Upper lobe of right lung (tissue), 1 donor: ENCODE data around the gene USP8. TPM values are rescaled to one million over a fixed set of nuclear protein-coding genes. Genes with fewer than 3 reads are reported as not detected.

Source experiments
- ATAC-seq: fragments of 200-7000 bp; cut with Tn5 transposase; one replicate; pipeline ENCODE4 v1.9.1; 2020; ENCODE audit warnings: mild to moderate bottlenecking, moderate library complexity
- DNase-seq: peaks from one replicate; pipeline ENCODE4 v3.0.0-alpha.2; 2020
- H3K27ac ChIP-seq: fragments of 200-600 bp; one replicate; pipeline ENCODE4 v1.8.0; 2022
- H3K27me3 ChIP-seq: fragments of 200-600 bp; one replicate; pipeline ENCODE4 v1.8.0; 2022; ENCODE audit warnings: mild to moderate bottlenecking
- H3K36me3 ChIP-seq: fragments of 200-600 bp; one replicate; pipeline ENCODE4 v1.8.0; 2022
- H3K4me1 ChIP-seq: fragments of 200-600 bp; one replicate; pipeline ENCODE4 v1.8.0; 2022
- H3K4me3 ChIP-seq: fragments of 200-600 bp; one replicate; pipeline ENCODE4 v1.8.0; 2022; ENCODE audit warnings: mild to moderate bottlenecking
- H3K9me3 ChIP-seq: fragments of 200-600 bp; one replicate; pipeline ENCODE4 v1.8.0; 2022
- intact Hi-C: fragments of 100-400 bp; cut with DNase I; formaldehyde crosslinking; loops from one replicate; pipeline ENCODE4 v1.11.0; 2022
- total RNA-seq: library from RNA; stranded (reverse); fragmentation: NEBNext Ultra II Directional; extraction: Animal tissue kit (Norgen Biotek cat#: 25700); gene quantifications from one replicate; pipeline ENCODE4 v1.2.1, GENCODE V29; 2021
- TF ChIP-seq, protein P1 (sequence below): fragments of 200-600 bp; IDR thresholded peaks from one replicate; pipeline ENCODE4 v1.8.0; 2022; ENCODE audit warnings: antibody characterized with exemption
- donor health status: DM: no; HTN: yes; CAD: no; lungs with severe emphysema.

The USP8 gene
- total RNA-seq, 1 donor from 2014 or later: 65.1 TPM

DNA sequence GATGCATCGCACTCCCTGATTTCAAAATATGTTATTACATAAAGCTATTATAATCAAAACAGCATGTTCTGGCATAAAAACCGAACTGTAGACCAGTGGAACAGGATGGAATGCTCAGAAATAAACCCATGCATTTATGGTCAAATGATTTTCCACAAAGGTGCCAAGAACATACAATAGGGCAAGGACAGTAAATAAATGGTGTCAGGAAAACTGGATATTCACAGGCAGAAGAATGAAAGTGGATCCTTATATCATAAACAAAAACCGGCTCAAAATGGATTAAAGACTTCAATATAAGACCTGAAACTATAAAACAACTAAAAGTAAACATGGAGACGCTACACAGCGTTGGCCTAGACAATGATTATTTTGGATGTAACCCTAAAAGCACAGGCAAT lies 99.6 kb downstream of the USP8 start:
- DNase-seq: no peak
- intact Hi-C loops: no loop called here
- TF ChIP-seq, protein P1, sequence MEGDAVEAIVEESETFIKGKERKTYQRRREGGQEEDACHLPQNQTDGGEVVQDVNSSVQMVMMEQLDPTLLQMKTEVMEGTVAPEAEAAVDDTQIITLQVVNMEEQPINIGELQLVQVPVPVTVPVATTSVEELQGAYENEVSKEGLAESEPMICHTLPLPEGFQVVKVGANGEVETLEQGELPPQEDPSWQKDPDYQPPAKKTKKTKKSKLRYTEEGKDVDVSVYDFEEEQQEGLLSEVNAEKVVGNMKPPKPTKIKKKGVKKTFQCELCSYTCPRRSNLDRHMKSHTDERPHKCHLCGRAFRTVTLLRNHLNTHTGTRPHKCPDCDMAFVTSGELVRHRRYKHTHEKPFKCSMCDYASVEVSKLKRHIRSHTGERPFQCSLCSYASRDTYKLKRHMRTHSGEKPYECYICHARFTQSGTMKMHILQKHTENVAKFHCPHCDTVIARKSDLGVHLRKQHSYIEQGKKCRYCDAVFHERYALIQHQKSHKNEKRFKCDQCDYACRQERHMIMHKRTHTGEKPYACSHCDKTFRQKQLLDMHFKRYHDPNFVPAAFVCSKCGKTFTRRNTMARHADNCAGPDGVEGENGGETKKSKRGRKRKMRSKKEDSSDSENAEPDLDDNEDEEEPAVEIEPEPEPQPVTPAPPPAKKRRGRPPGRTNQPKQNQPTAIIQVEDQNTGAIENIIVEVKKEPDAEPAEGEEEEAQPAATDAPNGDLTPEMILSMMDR: no peak
- Histone ChIP-seq H3K4me1 (no peaks in the 10 kb centered on the region), H3K27me3 (no peaks in the 10 kb centered on the region), H3K4me3 (no peak overlapping the region), H3K9me3 (no peaks in the 10 kb centered on the region), H3K27ac (no peak overlapping the region), H3K36me3 (no peaks in the 10 kb centered on the region)
- no peak for ATAC-seq

DNA sequence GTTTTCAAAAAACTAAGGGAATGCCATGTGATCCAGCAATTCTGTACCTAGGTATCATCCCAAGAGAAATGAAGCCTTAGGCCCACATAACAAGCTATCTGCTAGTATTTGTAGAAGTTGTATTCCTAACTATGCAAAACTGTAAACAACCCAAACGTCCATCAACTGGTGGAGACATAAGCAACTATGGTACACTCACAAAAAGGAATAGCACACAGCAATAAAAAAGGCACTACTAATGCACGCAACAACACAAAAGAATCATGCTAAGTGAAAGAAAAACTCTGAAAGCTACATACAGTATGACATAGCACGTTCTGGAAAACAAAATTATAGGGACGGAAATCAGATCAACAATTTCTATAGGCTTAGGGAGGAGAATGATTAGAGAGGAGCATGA lies 107.0 kb downstream of the USP8 start:
- Histone ChIP-seq H3K27ac (no peak overlapping the region), H3K4me3 (no peak overlapping the region), H3K27me3 (no peaks in the 10 kb centered on the region), H3K36me3 (no peaks in the 10 kb centered on the region), H3K4me1 (no peaks in the 10 kb centered on the region), H3K9me3 (no peaks in the 10 kb centered on the region)
- DNase-seq (no peak), ATAC-seq (no peak)
- TF ChIP-seq, protein P1: no peak
- intact Hi-C loops: no loop called here

DNA sequence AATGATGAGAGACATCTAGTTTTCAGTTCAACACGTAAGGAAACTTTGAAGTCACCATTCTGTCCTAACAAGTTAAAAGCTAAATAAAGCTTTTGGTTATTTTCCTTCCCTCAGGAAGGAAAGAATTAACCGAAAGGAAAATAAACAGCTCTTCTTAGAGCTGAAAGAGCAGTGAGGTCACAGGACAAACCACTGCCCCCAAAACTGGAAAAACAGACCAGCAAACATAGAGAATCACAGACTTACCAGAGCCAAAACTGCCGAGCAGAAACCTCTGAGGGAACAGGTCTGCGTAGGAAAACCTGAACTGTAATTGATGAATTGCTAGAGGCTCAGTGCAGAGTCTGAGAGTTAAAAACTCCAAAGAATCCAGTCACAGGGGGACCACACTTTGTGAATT lies 107.6 kb downstream of the USP8 start:
- TF ChIP-seq, protein P1: no peak
- Histone ChIP-seq H3K4me1 (no peaks in the 10 kb centered on the region), H3K9me3 (no peaks in the 10 kb centered on the region), H3K4me3 (no peak overlapping the region), H3K27ac (no peak overlapping the region), H3K36me3 (no peaks in the 10 kb centered on the region), H3K27me3 (no peaks in the 10 kb centered on the region)
- DNase-seq: no peak
- intact Hi-C loops: no loop called here
- no peak for ATAC-seq

DNA sequence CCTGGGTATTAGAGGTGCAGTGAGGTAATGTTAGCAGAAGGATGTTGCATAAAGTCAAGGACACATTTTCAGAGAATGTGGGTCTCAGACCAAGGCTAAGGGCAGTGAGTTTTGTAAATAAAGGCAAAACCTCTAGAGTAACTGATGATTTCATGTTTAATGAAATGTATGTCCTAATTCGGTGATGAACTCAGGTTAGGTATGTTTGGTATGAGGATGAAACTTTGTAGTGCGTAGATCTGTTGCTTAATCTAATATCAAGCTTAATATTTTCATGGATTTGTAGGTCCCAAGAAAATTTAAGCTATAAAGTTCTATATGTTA lies 118.6 kb downstream of the USP8 start:
- Histone ChIP-seq H3K4me3 (no peak overlapping the region), H3K27ac (no peak overlapping the region), H3K36me3 (no peaks in the 10 kb centered on the region), H3K4me1 (no peaks in the 10 kb centered on the region), H3K27me3 (no peaks in the 10 kb centered on the region), H3K9me3 (no peaks in the 10 kb centered on the region)
- no peak for DNase-seq
- intact Hi-C loops: no loop called here
- no peak for ATAC-seq
- TF ChIP-seq, protein P1: no peak

DNA sequence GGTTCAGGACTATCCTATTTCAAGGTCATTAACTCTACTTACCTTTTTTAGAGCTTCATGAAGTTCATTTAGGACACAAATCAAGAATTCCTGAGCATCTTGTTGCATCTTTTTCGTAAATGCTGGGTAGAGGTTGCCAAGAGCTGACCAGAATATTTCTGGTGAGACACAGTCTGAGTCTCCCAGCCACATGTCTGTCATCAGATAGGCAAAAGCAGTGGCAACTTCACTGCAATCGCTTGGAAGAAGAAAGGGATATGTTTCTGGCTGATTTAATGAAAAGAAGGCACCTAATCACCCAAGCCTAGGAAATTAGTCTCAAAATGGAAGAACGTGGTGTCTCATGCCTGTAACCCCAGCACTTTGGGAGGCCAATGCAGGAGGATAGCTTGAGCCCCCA lies 119.4 kb downstream of the USP8 start:
- intact Hi-C loops: no loop called here
- Histone ChIP-seq H3K36me3 (no peaks in the 10 kb centered on the region), H3K9me3 (no peaks in the 10 kb centered on the region), H3K4me1 (no peaks in the 10 kb centered on the region), H3K27ac (no peak overlapping the region), H3K4me3 (no peak overlapping the region), H3K27me3 (no peaks in the 10 kb centered on the region)
- TF ChIP-seq, protein P1: no peak
- no peak for ATAC-seq
- no peak for DNase-seq

DNA sequence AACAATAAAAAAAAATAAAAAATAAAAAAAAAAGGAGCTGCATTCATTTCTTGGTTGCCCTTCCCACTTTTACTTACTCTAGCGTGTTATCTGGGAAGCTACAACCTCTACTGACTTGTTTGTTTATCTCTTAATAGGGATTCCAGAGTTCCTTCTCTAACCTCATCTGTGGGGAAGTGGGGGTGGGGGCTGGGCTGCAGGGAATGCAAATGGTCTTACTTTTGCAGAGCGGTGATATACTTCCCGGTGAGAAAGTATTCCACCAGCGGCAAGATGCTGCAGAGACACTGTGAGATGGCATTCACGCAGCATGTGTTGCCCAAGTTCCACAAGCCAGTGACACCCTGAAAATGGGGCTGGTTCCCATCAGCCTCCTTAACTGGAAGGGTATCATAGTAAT lies 120.2 kb downstream of the USP8 start:
- ATAC-seq (no peak), DNase-seq (no peak)
- intact Hi-C loops: no loop called here
- H3K27ac ChIP-seq: no peak overlapping the region
- no peaks in the 10 kb centered on the region for H3K36me3 ChIP-seq
- no peaks in the 10 kb centered on the region for H3K9me3 ChIP-seq
- no peaks in the 10 kb centered on the region for H3K4me1 ChIP-seq
- H3K4me3 ChIP-seq: no peak overlapping the region
- no peaks in the 10 kb centered on the region for H3K27me3 ChIP-seq
- TF ChIP-seq, protein P1: no peak
